ENCODE measurements around the gene IFNAR1. TPM values are rescaled to one million over a fixed set of nuclear protein-coding genes. Genes with fewer than 3 reads are reported as not detected.

IFNAR1 gene
- total and polyA plus RNA-seq, 9 of the 15 experiments (the other 6 are each of a cell fraction or from before 2014, with no cell fraction given), result 8.6 to 31.8 (median 14.8) TPM

DNA sequence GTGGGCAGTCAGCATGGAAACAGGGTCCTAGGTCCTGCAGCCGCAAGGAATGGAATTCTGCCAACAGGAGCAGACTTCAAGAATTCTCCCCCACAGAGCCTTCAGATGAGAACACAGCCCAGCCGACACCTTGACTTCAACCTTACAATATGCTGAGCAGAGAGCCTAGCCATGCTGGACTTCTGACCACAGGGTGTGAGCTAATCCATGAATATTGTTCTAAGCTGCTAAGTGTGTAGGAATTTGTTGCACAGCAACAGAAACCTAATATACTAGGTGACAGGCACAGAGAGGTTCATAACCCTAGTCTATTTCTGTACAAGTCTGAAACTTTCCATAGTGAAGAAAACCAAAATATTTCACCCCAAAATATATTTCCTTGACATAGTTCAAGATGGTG lies 45.5 kb downstream of the IFNAR1 start:
- H3K4me2 ChIP-seq (ENCODE audit: insufficient read depth, low read length), result no peak overlapping the region
- H3K27me3 ChIP-seq (ENCODE audit: control insufficient read depth in 2 of 2, insufficient read depth in 2 of 2, low read length in 2 of 2), result no peaks in the 10 kb centered on the region
- ChIA-PET CTCF (ENCODE audit: low intra/inter-chr PET ratio) (no interaction called here), POLR2A (interaction anchor here (0.6 to 2.2 kb wide), 3 partner anchors 9 to 764 kb away, joined by 3 to 12 read pairs (median 3); no protein-coding TSS in a partner anchor)
- H3K4me3 ChIP-seq, result no peak overlapping the region
- H3K36me3 ChIP-seq (ENCODE audit: control insufficient read depth, insufficient read depth, low read length), result no peaks in the 10 kb centered on the region
- no peak overlapping the region for H3K9ac ChIP-seq (ENCODE audit: insufficient read depth in 1 of 2, low read depth in 2 of 2, low read length in 2 of 2)
- DNase-seq (ENCODE audit: extremely low read depth in 1 of 4, low spot score in 3 of 4), result no peak
- BruUV-seq (replicated peaks), result no TSS peak
- FAIRE-seq, result no peak
- in situ Hi-C loops (cut with MboI), result no loop called here
- H3K9me1 ChIP-seq (ENCODE audit: control insufficient read depth, insufficient read depth, low read length), result no peaks in the 10 kb centered on the region
- H4K20me1 ChIP-seq (replicated peaks; ENCODE audit: control insufficient read depth, insufficient read depth, low read length), result no peaks in the 10 kb centered on the region
- ATAC-seq, result no peak
- no peak for TF ChIP-seq ZNF24 (IDR thresholded peaks at IDR 0.05)
- no peak for TF ChIP-seq SMAD1 (IDR thresholded peaks at IDR 0.05; ENCODE audit: low read depth, low read length, partially characterized antibody)
- TF ChIP-seq ZBTB1 (CRISPR knock-in tag; IDR thresholded peaks at IDR 0.05; ENCODE audit: borderline replicate concordance, low read depth), result no peak
- no peak for TF ChIP-seq HDAC8 (tag; IDR thresholded peaks at IDR 0.05)
- TF ChIP-seq, protein P1, sequence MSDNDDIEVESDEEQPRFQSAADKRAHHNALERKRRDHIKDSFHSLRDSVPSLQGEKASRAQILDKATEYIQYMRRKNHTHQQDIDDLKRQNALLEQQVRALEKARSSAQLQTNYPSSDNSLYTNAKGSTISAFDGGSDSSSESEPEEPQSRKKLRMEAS (CRISPR knock-in tag; IDR thresholded peaks at IDR 0.05), result no peak
- TF ChIP-seq ZNF12 (CRISPR knock-in tag; IDR thresholded peaks at IDR 0.05), result no peak
- TF ChIP-seq RFX1 (IDR thresholded peaks at IDR 0.05), result no peak
- no peak for TF ChIP-seq SMC3 (conservative IDR thresholded peaks at IDR 0.05; ENCODE audit: insufficient read depth, low read depth, low read length)
- TF ChIP-seq EGR1 (conservative IDR thresholded peaks at IDR 0.05), result no peak
- 29% methylated on average over 2 of the region's 2 CpGs for WGBS (ENCODE audit: insufficient coverage, low coverage, missing lambda C conversion rate)
- peaks cover 4% of the 10 kb centered on the region in 2 experiments; a peak in 2 of 5 replicates for H3K4me1 ChIP-seq (replicated peaks in 1 of 2; ENCODE audit: control insufficient read depth in 2 of 2, insufficient read depth in 2 of 2, low read length in 2 of 2)
- no peaks in the 10 kb centered on the region for H3K79me2 ChIP-seq (ENCODE audit: control insufficient read depth, insufficient read depth, low read length)
- no peak overlapping the region for H3K27ac ChIP-seq (ENCODE audit: extremely low read depth, low read depth, low read length)
- intact Hi-C loops (cut with micrococcal nuclease), result loop anchor here (10.0 kb wide), 1 partner anchor 536 kb away; no protein-coding TSS in a partner anchor
- peaks cover 17% of the 10 kb centered on the region for H3K9me3 ChIP-seq (replicated peaks; ENCODE audit: control insufficient read depth, insufficient read depth, low read depth, low read length)
- H2AFZ ChIP-seq (ENCODE audit: low read depth, low read length), result no peak overlapping the region
